WERI-Rb-1 (cell line): ENCODE measurements around the gene SGPL1.

Experiments used
- DNase-seq: peaks from one replicate; pipeline ENCODE4 v3.0.0-alpha.2; 2020
- H3K27ac ChIP-seq: fragments of 250-450 bp; sonication (Bioruptor Pico); 2 replicates; pipeline ENCODE4 v1.5.1; 2020; ENCODE audit warnings: mild to moderate bottlenecking, moderate library complexity
- H3K27me3 ChIP-seq: fragments of 250-450 bp; sonication (Bioruptor Pico); 2 replicates; pipeline ENCODE4 v1.5.1; 2021; ENCODE audit warnings: mild to moderate bottlenecking, low read depth, moderate library complexity; ENCODE audit not compliant: insufficient read depth, severe bottlenecking
- H3K36me3 ChIP-seq: fragments of 250-450 bp; sonication (Bioruptor Pico); 2 replicates; pipeline ENCODE4 v1.5.1; 2020; ENCODE audit warnings: mild to moderate bottlenecking, moderate library complexity
- H3K4me3 ChIP-seq: 2 replicates; pipeline ENCODE4 v1.5.1; 2011; ENCODE audit warnings: low read depth, mild to moderate bottlenecking, control low read depth, low read length
- H3K9me3 ChIP-seq: fragments of 250-450 bp; sonication (Bioruptor Pico); 2 replicates; pipeline ENCODE4 v1.5.1; 2021; ENCODE audit warnings: mild to moderate bottlenecking, moderate library complexity; ENCODE audit not compliant: severe bottlenecking
- TF ChIP-seq, protein P1 (sequence below): IDR thresholded peaks from 2 replicates; pipeline ENCODE4 v1.5.1; 2011; ENCODE audit warnings: low read depth, mild to moderate bottlenecking, control low read depth, inconsistent platforms, low read length

SGPL1 gene

DNA sequence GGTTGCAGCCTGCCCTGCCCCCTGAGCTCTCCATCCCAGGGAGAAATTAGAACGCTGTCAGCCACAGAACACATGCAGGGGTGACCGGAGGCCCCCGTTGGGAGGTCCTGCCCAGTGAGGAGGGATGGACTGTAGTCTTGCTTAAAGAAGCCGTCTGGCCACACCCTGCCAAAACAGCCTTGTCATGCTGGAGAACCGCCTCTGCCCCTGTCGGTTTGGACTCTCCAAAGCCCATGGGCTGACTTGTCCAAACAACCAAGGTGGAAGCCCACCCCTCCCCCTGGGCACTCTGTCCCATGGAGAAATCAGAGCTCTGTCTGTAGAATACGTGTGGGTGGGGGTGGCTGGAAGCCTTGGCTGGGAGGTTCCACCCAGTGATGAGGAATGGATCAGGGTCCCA, 17.9 kb upstream of the SGPL1 start:
- no peak overlapping the region for H3K27ac ChIP-seq
- no peaks in the 10 kb centered on the region for H3K36me3 ChIP-seq
- H3K27me3 ChIP-seq, result no peaks in the 10 kb centered on the region
- H3K4me3 ChIP-seq, result no peak overlapping the region
- TF ChIP-seq, protein P1, sequence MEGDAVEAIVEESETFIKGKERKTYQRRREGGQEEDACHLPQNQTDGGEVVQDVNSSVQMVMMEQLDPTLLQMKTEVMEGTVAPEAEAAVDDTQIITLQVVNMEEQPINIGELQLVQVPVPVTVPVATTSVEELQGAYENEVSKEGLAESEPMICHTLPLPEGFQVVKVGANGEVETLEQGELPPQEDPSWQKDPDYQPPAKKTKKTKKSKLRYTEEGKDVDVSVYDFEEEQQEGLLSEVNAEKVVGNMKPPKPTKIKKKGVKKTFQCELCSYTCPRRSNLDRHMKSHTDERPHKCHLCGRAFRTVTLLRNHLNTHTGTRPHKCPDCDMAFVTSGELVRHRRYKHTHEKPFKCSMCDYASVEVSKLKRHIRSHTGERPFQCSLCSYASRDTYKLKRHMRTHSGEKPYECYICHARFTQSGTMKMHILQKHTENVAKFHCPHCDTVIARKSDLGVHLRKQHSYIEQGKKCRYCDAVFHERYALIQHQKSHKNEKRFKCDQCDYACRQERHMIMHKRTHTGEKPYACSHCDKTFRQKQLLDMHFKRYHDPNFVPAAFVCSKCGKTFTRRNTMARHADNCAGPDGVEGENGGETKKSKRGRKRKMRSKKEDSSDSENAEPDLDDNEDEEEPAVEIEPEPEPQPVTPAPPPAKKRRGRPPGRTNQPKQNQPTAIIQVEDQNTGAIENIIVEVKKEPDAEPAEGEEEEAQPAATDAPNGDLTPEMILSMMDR, result no peak
- DNase-seq, result no peak
- no peaks in the 10 kb centered on the region for H3K9me3 ChIP-seq

DNA sequence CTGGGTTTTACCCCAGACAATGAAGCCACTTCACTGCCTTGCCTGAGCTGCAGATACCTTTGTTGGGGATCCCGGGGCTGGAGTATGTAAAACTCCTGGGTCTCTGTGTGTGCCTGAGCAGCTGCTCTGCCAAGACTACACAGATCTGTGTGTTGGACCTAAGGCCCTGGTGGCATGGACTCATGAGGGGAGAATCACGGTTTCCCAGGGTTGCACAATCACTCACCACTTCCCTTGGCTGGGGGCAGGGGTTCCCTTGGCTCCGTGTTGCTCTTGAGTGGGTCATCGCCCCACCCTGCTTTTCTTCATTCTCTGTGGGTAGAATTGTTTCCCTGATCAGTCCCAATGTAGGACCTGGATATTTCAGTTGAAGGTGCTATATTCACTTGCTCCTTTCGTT, 16.6 kb upstream of the SGPL1 start:
- Histone ChIP-seq H3K36me3 (no peaks in the 10 kb centered on the region), H3K4me3 (no peak overlapping the region), H3K9me3 (no peaks in the 10 kb centered on the region), H3K27me3 (no peaks in the 10 kb centered on the region), H3K27ac (no peak overlapping the region)
- TF ChIP-seq, protein P1, result no peak
- DNase-seq, result no peak

DNA sequence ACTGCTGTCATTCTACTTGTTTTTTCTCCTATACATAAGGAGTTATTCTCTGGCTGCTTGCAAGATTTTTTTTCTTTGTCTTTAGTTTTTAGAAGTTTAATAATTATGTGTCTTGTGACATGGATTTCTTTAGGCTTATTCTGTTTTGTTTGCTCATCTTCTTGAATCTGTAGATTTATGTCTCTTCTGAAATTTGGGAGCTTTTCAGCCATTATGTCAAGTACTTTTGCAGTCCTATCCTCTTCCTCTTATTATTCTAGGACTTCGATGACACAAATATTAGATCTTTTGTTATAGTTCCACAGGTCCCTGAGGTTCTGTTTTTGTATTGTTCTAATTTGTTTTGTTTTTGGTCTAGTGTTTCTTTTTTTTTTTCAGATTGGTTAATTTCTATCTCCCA, 13.9 kb upstream of the SGPL1 start:
- Histone ChIP-seq H3K27me3 (no peaks in the 10 kb centered on the region), H3K9me3 (no peaks in the 10 kb centered on the region), H3K4me3 (no peak overlapping the region), H3K36me3 (no peaks in the 10 kb centered on the region), H3K27ac (no peak overlapping the region)
- TF ChIP-seq, protein P1, result no peak
- DNase-seq, result no peak

DNA sequence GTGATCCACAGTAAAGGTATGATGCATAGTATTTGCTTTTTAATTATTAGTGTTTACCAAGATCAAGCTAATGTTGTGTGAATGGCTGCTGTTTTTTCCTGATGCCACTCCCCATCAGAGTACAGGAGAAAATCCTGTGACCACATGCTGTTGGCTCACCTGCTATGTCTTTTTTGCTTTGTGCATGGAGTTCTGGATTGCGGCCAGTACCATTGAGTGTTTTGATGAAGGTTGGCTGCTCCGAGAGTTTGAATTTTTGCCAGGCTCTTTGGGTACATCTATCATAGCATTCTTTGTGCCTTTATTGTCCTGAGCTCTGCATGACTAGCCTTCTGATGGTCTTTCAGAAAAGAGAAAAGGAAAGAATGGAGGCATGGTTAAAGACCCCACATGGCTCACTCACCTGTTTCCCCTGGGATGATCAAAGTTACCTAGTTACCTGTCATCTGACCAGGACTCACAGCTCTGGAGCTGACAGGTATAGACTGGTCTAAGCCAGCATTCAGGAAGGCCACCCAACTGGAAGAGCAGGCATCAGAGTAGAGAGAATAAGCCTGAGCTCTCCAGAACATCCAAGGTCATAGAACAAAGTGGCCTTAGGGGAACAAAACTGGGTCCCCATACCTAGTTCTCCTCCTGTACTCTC, 11.8 kb upstream of the SGPL1 start:
- Histone ChIP-seq H3K36me3 (no peaks in the 10 kb centered on the region), H3K9me3 (no peaks in the 10 kb centered on the region), H3K4me3 (no peak overlapping the region), H3K27me3 (no peaks in the 10 kb centered on the region), H3K27ac (no peak overlapping the region)
- TF ChIP-seq, protein P1, result no peak
- DNase-seq, result no peak

DNA sequence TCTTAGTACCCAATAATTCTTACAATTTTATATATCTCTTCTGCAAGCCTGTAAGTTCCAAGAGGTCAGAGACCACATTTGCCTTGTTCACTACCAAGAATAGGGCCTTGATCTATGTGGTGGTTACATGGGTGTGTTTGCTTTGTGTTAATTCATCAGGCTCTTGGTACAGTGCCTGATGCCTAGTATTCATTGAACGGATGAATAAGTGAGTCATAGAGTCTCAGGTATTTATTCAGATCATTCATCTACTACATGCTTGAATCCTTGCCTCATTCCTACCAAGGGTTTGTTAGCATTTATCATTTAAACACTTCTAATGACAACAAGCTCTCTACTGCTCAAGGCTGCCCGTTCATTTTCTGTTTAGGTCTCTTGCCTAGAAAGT, 11.3 kb upstream of the SGPL1 start:
- TF ChIP-seq, protein P1, result no peak
- no peaks in the 10 kb centered on the region for H3K36me3 ChIP-seq
- no peak overlapping the region for H3K4me3 ChIP-seq
- DNase-seq, result no peak
- H3K27me3 ChIP-seq, result no peaks in the 10 kb centered on the region
- H3K9me3 ChIP-seq, result no peaks in the 10 kb centered on the region
- H3K27ac ChIP-seq, result no peak overlapping the region

DNA sequence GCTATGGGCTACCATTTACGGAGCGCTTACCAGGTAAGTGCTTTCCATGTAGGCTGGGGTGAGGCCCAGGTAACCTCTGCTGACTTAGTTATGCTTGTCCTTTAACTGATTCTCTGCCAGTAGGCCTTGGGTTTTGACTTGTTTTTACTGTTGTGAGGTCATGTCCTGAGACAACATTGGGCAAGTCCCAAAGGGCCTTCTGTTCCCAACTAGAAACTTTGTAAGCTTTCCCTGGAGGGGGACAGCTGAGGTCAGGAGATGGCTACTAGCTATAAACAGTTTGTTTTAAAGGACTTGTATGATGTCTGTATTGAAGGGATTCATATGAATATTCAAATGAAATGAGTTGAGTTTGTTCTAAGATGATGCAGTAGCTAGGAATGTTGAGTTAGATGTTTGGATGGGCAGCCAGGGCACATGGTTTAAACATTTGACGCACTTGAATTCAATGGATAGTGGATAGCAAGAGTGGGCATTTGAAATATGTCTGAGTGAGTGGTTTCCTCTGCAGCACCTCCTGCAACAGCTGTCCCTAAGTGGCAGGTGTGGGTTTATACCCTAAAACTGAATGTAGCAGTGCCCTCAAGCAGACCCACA, 10.0 kb upstream of the SGPL1 start:
- DNase-seq, result no peak
- Histone ChIP-seq H3K27ac (no peak overlapping the region), H3K36me3 (no peaks in the 10 kb centered on the region), H3K9me3 (no peaks in the 10 kb centered on the region), H3K4me3 (no peak overlapping the region), H3K27me3 (no peaks in the 10 kb centered on the region)
- TF ChIP-seq, protein P1, result no peak
